SIG-M5 (cell line): ENCODE results near the gene LDB2.

Source experiments
- DNase-seq: peaks from one replicate; lab custom pipeline; 2025; lab: John Stamatoyannopoulos, UW

LDB2 gene

DNA sequence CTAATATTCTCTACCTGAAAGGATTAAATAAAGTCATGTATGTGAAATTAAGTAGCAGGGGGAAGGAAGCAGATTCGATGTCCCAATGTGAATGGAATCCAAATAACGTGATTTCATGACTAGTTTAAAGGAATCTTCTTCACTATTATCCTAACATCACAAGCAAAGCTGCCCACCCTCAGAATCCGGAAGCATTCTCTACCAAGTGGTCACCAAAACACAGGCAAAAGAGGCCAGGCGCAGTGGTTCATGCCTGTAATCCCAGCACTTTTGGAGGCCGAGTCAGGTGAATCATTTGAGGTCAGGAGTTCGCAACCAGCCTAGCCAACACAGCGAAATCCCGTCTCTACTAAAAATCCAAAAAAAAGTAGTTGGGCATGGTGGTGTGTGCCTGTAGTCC lies 212.9 kb downstream of the LDB2 start:
- no peak for DNase-seq

DNA sequence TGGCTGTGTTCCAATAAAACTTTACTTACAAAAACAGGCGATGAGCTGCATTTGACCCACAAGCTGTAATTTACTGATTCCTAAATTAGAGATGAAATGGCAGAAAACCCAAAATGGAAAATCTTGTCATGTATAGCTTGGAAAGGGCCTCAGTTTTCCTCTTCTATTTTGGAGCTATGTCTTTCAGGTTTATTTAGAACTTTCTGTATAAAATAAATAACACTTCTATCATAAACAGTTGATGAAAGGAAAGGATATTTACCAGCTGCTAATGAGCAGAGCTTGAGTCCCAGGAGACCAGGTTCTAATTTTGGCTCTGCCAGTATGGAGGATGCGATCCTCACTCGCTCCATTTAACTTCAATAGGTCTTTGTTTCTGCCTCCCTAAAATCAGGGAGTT lies 213.5 kb downstream of the LDB2 start:
- DNase-seq: no peak

DNA sequence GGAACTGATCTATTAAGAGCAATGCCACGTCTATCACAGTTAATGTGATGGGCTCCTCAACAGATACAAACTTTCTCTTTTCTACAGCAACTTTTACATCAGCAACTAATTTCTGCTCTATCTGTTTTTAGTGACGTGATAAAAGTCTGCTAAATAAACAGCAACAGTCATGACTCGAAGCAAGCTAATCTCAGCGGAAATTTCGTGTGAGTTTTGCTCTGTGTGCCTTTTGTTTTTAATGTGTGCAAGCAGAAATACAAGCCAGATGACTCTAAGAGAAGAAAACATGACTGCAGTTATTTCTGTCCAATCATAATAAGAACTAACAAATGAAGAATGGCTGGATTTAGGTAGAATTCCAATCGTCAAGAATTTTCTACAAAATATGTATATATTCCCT lies 214.3 kb downstream of the LDB2 start:
- no peak for DNase-seq

DNA sequence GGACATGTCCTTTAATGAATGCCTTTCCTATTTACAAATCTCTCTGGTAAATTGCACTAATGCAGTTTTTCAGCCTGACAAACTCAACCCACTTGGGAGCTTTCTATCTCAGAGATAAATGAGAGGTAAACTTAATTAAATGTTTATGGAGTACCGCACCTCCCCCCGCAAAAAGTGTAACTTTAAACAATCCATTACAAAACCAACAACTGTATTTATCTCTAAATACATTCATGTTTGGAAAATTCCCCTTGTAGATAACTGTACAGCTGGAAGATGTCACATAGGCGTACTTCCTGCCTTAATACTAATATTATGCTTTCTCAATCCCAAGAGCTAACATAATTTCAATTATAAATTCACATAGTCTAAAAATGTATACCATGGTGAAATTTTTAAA lies 215.5 kb downstream of the LDB2 start:
- no peak for DNase-seq

DNA sequence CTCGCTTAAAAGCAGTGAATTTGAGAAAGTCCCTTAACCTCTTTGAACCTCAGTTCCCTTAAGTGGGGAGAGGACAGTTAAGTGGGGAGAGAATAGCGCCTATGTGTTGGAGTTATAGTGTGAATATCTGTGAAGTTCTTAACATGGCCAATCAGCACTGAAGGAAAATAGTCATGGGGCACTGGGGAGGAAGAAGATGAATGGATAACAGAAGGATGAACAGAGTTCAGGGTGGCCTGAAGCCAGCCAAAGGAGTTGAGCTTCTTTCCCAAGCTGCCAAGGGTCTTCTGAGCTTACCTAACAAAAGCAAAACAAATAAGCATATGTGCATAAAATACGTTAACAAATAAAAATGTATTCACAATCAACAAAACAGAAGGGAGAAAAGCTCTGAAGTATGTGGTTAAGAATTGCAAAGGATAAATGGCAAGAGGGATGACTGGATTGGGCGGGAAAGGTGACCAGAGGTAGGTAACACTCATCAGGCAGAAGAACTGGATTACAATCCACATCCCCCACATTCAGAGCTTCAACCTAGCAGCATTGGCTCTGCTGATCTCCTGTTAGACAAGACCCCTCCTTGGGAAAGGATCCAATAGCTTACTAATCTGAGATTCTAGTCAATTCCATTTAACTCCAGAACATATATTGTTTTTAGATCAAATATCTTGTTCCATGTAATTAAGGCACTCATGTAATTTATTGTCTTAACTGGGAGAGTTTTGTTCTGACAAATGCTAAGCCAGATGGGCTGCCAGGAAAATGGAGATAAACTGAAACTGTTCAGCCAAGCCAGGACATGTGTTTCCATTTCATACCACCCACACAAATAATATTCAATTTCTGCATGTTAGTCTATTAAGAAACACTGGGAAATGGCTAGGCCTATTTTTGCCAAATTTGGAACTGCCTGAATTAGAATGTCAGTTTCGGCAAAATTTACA lies 221.2 kb downstream of the LDB2 start:
- no peak for DNase-seq

DNA sequence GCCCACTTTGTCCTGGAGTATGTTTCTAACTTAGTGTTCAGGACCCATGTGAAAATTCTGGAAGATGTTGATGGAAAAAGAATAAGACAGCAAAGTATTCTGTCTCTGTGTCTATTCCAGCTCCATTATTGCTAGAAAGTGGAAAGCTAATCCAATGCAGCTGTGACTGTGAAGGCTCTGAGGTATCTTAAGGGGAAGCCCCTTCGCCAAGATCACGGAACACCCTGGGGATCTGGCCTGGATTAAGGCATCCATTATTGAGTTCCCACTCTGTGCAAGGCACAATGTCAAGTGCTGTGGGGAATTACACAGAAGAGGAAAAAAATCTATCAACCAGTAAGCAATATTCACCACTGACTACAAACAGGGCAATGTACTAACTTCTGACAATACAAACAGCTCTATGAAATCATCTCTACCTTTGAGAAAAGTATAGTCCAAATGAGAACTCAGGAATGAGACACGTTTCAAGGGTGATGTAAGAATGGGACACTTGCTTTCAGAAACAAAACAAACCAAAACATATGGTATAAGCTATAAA lies 222.1 kb downstream of the LDB2 start:
- no peak for DNase-seq

DNA sequence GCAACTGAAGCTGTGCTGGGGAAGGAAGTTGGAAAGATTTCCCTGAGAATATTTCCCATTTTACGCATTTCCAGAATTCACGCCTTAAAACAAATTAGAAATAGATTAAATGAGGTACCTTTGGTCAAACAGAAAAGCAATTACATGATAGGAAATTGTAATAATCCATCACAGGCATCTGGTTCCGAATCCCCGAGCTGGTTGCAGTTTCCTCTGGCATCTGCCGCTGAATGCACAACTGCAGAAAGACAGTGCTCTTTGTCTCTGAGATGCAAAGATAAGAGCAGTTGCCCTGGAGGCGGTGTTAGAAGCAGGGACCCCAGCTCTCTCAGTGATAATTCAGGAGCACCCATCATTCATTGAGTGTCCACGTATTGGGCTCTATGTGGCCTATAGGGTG lies 224.4 kb downstream of the LDB2 start:
- DNase-seq: no peak

DNA sequence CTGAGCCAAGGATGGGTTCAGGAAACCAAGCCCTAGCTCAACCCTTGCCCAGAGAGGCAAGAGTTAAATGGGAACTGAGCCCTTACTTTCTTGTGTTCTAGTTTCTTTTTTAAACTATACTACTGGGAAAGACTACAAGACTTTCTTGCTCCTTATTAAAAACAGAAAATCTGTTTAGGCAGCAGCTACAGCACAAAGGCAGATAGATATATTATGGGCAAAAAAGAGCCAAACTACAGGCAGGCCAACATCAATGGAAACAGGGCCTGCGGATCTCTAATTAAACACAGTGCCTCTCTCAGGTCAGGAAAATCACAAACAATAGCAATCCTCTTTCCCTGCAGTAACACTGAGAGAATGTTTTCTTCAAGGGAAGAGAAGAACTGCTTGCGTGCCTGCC lies 226.0 kb downstream of the LDB2 start:
- no peak for DNase-seq

DNA sequence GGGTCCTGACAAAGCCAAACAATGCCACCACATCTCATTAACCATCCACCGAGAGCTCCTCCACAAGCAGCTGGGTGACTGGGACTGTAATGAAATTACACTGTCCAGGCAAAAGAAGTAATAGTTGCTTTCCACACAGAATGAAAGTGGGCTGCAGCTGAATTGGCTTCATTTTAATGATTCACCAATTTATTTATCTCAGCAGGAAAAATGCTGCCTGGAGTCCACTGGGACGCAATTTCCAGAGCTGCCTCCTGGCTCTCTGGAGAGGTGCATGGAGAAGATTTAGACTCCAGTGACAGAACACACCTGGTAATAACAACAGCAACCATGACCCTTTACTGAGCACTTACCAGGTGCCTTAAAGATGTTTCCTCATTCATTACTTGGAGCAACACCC lies 226.7 kb downstream of the LDB2 start:
- DNase-seq: no peak

DNA sequence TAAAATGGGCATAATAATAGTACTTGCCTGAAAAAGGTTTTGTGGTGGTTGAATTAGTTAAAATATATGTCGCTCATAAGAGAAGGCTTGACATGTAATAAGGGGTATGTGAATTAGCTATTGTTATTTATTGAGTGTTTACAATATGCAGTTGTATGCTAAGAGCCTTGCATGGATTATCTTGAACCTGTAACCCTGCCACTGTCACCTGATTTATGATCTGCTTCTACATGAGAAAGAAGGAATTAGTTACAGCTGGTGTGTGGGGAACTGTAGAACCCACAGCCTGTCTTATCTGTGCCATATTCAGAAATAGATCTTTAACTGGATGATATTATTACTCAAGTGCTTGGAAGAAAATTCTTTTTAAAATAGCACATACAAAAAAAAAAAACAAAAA lies 227.7 kb downstream of the LDB2 start:
- DNase-seq: no peak

DNA sequence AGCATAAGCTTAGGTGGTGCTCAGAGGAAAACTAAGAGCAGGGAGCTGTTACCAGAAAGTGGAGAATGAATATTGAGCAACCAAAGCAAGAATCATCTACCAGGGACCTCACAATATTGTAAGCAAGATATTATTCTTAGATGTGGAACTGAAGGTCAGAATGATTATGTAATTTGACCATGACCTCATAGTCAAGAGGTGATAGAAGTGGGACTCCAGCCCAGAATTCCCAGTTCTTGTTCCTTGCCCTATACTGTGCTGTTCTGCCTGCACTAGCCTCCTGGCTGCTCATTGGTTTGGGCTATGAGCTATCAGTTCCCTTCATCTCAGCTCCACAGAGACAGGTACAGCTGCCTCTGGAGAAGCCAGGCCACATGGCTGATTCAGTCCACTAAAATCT lies 229.4 kb downstream of the LDB2 start:
- DNase-seq: no peak

DNA sequence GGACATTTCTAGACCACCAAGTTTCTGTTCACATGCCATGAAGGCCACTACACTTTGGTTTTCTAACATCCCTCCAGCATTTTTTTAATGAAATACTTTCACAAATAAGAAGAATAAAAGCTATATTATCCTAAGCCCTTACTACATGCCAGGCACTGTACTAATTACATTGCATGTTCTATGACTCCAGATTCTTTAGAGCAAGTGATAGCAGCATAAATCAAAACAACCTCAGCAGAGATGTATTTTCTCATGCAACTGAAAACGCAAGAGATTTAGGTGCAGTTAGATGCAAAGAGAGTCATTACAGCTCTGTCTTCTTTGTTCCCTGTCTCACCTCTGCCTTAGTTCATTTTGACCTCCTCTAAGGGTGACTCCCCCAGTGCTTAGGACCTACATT lies 230.0 kb downstream of the LDB2 start:
- DNase-seq: no peak

DNA sequence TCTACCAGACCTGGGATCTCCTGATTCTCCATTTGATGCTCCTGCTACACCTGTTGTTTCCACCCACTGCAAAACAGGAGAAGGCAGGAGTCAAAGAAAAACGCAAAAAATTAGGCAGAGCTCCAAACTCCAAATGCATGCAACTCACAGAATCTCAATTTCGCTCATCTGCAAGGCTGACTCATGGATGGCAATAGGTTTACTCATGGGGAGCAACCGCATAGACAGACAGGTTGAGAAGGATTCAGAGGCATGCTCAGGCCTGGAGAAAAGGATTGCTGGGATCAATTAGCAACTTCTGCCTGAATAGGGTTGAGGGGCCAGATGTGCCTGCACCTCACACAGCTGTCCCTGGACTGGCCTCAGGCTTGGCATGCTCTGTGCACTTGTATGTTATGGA lies 231.0 kb downstream of the LDB2 start:
- no peak for DNase-seq

DNA sequence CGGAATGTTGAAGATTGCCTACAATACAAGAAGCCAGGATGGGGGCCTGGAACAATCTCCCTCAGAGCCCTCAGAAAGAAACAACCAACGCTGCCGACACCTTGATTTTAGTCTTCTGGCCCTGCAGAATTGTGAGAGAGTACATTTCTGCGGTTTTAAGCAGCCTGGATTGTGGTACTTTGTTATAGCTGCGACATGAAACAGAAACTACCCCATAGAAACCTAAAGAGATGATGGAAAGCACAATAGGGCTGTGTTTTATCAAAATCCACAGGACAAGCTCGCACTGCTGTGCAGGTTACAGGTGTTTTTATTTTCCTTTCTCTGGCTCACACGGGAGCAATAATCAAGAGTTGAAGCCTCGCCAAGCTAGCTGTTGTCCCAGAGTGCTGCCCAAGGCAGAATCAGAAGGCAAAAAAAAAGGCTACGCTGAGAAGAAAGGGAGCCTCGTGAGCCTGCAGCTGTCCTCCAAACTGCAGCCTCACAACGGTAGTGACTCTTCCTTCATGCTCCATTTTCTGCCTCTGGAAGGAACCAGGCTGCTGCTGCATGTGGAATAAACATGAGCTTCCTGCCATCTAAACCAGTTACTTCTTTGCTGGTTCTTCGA lies 232.4 kb downstream of the LDB2 start:
- DNase-seq: no peak

DNA sequence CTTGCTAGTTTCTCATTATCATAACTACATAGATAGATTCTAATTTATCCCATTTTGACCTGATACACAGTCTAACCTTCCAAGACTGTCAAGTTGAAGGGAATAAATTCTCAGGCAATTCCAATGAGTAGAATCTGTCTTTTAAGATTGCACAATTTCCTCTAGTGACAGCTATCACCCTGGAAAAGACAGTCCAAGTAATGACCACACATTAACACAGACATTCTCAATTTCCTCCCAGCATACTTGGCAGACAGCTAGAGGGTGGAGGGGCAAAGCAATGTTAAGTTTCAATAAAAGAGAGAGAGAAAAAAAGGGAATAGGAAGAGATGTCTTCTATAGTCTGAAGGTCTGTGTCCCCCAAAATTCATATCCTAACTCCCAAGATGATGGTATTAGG lies 234.7 kb downstream of the LDB2 start:
- DNase-seq: no peak

DNA sequence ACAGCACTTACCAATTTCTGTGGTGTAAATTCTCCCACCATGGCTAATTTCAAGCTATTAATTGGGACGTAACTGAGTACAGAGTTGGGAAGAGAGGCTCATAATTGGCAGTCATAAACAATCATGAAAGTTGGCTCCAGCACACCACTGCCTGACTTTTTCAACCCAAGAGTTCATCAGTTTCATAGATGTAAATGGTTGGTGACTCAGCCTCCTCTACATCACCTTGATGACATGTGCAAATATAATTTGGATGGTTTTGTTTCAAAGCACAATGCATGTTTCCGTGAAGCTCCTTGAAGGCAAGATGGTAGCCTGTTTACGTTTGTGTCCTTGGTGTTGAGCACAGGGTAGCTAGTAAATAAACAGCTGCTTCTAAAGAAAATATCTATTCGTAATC lies 235.1 kb downstream of the LDB2 start:
- no peak for DNase-seq

DNA sequence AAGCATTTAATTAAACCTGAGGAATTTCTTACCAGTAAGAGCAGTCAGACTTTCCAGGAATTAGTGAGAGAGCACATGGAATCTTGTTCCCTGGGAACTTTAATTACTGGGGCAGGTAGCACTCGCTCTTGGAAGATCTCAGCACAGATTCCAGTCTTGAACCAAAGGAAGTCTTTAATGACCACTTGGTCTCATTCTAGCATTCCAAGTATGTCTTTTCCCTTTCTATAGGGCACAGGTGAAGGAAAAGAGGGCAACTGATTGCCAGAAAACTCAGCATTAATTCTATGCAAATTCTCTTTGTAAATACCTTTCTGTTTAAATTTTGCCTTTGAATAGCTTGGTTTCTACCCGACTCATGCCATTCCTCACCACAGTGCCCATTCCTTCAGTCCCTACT lies 236.6 kb downstream of the LDB2 start:
- DNase-seq: no peak

DNA sequence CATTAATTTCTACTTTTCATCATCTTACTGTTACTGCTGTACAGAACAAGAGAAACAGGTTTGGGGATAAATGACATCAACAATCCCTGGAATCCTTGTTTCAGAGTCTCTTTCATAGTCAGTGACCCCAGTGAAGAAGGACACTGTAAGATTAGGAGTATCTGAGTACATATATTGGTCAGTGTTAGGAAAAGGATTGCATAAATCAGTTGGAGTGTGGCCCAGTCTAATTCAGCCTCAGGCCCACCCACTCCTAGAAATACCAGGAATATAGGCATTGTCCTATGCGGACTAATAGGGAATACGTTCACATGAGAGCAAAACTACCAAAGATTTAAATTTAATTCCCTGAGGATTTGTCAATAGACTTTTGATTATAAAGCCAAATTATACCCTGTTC lies 237.8 kb downstream of the LDB2 start:
- DNase-seq: no peak

DNA sequence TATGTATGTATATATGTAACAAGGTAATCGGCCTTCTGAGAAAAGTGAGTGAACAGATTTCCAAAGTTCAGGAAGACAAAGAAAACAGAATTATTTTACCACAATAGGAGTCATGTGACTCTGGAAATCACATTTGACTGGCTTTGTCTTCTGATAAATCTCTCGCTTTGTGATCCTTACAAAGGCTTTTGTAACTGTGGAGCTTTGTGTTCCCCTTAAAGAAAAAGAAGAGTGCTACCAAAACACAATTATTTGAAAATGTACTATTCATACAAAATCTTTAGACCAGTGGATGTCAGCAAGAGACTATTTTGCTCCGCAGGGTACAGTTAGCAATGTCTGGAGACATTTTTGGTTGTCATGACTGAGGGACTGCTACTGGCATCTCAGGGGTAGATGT lies 238.8 kb downstream of the LDB2 start:
- no peak for DNase-seq

DNA sequence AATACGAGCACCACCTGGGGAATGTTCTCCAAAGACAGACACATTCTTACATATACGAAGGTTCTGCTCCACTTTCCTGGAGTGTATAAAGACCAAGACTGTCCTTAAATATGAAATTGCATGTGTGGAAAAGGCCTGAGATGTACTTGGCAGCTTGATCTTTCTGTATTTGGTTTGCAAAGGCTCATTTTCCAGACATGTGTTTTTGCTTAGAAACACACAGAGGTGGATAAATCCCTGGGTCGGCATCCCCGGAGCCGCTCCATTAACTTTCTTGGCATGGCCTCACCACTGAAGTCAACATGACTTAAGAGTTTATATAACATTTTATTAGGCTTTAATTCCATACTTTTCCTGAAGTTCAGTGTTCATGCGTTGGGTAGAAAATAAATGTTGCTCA lies 239.4 kb downstream of the LDB2 start:
- DNase-seq: no peak

DNA sequence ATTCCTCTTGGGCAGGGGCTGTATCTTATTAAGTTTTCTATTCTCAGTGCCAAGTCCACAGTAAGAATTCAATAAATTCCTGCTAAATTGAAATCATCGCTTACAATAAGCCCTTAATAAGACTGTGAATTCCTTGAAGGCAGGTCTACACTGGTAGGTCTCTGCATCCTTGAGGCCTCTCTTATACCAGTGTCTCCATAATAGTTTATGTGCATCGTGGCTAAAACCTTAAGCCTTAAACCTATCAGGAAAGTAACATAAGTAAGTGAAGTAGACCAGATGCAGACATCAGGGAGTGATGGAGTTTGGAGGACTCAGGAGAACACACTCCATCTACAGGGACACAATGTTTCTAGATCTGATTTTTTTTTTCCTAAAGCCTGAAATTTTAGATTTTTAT lies 240.3 kb downstream of the LDB2 start:
- no peak for DNase-seq

DNA sequence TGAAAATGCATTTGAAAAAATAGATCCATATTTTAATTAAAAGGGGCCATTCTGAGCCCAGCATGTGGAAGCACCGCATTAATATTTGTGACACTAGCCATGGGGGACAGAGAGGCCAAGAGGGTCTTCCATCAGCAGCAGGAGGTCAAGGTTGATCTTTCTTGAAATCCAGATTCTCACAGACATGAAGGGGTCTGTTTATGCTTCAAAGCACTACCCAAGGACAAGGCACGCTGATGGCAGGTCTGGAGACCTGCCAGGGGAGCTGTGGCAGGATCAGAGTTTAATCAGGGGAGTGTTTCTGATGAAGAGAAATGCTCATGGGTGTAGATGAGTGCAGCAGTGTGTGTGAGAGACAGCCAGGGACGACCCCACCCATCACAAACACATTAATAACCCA lies 243.3 kb downstream of the LDB2 start:
- no peak for DNase-seq

DNA sequence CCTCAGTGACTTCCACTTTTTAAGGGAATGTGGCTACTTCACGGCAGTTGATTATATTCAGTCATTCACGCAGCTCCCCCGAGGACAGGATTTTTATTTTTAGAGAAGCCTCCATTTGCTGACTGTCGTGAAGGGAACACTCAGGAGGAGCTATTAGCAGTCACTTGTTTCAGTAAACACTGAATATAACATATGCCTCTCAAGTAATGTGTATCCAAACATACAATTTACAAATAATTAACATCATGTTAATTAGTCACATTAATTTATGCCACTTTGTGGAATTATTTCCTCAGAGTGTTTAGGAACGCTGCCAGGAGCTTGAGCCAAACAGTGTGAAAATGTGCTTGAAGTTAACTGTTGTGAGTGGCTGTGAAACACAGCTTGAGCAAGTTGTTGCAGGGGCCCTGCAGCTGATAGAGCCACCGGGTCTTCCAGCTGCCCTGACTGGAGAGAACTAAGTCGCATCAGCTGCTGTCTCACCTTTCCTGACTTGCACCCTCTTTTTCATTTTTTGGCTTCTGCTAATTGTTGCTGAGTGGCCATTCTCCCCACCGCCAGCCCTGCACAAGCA lies 245.6 kb downstream of the LDB2 start:
- DNase-seq: no peak
